ENCODE measurements around the gene ARHGAP31.

DNA sequence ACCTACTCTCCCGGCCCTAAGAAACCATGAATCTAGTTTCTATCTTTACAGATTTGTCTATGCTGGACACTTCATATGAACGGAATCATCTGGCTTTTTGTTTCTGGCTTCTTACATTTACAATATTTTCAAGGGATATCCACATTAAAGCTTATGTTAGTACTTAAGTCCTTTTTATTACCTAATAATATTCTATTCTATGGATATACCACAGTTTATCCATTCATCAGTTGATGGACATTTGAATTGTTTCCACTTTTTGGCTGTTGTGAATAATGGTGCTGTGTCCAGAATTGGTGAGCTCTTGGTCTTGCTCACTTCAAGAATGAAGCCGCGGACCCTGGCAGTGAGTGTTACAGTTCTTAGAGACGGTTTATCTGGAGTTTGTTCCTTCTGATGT, 42.6 kb downstream of the ARHGAP31 start:
- no peak for TF ChIP-seq POLR2A (IDR thresholded peaks at IDR 0.05; ENCODE audit: low read length)
- no peak for TF ChIP-seq GATA1 (IDR thresholded peaks at IDR 0.05; ENCODE audit: low read depth, low read length)
